GM15510 (cell line): Measurements from ENCODE around the gene IFT20.

Source experiments
- POLR2A ChIP-seq: IDR thresholded peaks from 3 replicates; pipeline ENCODE4 v1.6.1; 2011; ENCODE audit warnings: borderline replicate concordance; ENCODE audit not compliant: insufficient read length; ENCODE audit errors: extremely low read depth

IFT20 gene

GRCh38 chr17:28335201-28335958, at the start of gene IFT20, which contains the start of gene TNFAIP1:
IFT20 (minus strand) TSS chr17:28335472; CDS start chr17:28331985, 3,487 bp downstream.
TNFAIP1 (plus strand) TSS chr17:28335761; CDS start chr17:28339522, 3,761 bp downstream.
- TF ChIP-seq POLR2A, result peak; percentile 80

GRCh38 chr17:28385037-28385400, 49.7 kb upstream of the IFT20 start:
- TF ChIP-seq POLR2A, result no peak

DNA sequence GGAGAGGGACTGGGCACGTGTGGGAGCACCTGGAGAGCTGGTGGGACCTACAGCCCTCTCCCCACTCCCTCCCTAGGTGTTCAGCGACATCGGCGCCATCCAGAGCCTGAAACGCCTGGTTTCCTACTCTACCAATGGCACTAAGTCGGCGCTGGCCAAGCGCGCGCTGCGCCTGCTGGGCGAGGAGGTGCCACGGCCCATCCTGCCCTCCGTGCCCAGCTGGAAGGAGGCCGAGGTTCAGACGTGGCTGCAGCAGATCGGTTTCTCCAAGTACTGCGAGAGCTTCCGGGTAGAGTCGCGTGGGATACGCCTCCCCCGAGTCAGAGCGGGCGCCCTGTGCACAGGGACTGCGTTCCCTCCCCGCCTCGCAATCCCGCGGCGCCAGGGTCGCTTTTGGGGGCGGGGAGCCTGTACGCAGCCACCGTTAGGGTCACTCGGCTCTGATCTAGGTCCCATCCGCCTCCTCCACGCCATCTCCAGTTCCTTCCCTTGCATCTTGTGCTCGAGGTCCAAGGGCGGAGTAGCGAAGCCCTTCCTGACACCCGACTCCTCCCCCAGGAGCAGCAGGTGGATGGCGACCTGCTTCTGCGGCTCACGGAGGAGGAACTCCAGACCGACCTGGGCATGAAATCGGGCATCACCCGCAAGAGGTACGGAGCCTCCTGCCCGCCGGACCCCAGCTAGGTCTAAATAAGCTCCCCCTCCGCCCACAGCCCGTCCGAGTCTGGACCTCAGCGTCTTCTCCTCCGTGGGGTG, 49.2 kb upstream of the IFT20 start:
- peak; percentile 67 for TF ChIP-seq POLR2A

DNA sequence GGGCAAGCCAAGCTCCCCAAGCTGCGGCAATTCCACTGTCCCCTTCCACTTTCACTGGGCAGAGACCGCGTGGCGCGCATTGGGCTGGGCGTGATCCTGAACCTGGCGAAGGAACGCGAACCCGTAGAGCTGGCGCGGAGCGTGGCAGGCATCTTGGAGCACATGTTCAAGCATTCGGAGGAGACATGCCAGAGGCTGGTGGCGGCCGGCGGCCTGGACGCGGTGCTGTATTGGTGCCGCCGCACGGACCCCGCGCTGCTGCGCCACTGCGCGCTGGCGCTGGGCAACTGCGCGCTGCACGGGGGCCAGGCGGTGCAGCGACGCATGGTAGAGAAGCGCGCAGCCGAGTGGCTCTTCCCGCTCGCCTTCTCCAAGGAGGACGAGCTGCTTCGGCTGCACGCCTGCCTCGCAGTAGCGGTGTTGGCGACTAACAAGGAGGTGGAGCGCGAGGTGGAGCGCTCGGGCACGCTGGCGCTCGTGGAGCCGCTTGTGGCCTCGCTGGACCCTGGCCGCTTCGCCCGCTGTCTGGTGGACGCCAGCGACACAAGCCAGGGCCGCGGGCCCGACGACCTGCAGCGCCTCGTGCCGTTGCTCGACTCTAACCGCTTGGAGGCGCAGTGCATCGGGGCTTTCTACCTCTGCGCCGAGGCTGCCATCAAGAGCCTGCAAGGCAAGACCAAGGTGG, 46.0 kb upstream of the IFT20 start:
- TF ChIP-seq POLR2A, result no peak

GRCh38 chr17:28379814-28380801, 44.8 kb upstream of the IFT20 start:
- no peak for TF ChIP-seq POLR2A

GRCh38 chr17:28372945-28373274, 37.6 kb upstream of the IFT20 start:
- no peak for TF ChIP-seq POLR2A

GRCh38 chr17:28372203-28372944, 37.1 kb upstream of the IFT20 start:
- TF ChIP-seq POLR2A, result no peak

DNA sequence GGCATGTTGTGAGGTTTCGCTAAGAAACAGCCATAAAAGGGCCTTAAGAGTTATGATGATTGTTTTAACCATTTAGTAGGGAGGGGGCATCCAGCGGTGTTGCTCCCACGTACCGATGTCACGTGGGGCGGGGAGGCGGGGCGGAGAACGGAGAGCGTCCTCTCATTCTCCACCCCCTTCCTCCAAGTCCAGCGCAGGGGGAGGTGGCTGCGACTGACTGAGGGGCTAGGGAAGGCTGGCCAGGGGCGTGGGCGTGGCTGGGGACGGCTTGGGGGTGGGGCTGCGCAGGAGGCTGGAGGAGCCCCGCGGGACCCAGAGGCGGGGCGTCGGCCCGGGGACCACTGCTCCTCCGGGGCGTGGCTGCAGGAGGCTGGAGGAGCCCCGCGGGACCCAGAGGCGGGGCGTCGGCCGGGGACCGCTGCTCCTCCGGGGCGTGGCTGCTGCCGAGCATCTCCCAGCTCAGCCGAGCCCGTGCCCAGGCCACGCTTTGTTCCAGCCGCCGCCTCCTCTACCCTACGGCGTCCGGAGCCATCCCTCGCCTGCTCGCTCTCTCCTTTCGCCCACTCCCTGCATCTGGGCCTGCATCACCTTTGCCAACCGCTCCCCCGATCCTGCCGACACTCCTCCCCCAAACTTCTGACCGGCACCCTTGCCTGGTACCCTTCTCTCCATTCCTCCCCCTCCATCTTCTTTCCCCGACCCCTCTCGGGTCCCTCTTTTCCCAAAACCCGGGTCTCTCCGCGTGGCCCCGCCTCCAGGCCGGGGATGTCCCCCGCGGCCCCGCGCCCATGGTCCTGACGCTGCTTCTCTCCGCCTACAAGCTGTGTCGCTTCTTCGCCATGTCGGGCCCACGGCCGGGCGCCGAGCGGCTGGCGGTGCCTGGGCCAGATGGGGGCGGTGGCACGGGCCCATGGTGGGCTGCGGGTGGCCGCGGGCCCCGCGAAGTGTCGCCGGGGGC, 36.3 kb upstream of the IFT20 start, which contains the start of gene SARM1:
SARM1 (plus strand) TSS at position 450 of the 958 bp plus-strand sequence; CDS start at position 789, 339 bp downstream.
- TF ChIP-seq POLR2A, result peak; percentile 42

- TF ChIP-seq POLR2A, result no peak
Observed at GRCh38 chr17:28370744-28371103, 35.5 kb upstream of the IFT20 start.

DNA sequence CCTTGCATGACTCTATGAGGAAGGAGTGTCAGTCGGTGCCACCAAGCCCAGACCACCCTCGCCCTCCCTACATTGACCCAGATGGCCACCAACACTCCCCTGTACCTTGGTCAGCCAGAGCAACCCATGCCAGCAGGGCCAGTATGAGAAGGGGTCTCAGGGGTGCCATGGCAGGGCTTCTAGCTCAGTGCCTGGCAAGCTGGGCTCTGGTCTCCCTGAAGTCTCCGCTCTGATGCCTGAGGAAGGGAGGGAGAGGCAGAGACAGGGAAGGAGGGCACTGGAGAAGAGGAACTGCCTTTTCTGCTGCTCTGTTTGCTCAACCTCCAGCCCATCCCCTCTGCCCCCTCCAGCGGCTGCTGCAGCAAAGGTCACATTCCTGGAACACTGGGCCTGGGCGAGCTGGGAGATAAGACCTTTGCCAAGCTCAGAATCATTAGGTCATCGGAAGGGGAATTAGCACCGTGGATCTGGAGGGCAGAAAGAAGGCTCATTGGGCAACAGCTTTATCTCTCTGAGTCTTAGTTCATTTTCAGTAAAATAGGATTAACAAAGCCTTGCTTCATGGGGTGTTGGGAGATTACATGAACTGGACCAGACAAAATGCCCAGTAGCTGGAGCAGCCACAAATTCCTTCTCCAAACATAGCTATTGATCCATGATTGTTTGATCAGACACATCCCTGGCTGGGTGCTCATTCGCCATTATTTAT, 34.9 kb upstream of the IFT20 start, which contains the start of gene VTN:
VTN (minus strand) TSS at position 273 of the 709 bp plus-strand sequence; CDS start at position 169, 104 bp downstream.
- TF ChIP-seq POLR2A, result no peak

DNA sequence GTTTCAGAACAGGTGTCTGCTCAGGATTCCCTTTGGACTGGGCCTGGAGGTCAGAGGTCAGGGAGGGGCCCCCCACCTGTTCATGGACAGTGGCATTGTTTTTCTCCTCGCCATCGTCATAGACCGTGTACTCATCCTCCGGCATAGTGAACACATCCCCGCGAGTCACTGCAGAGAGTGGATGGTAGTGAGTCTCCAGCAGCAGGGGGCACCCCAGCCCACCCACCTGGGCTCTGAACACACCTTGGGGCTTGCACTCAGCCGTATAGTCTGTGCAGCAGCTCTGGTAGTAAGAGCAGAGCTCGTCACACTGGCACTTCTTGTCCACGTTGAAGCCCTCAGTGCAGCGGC, 34.4 kb upstream of the IFT20 start:
- TF ChIP-seq POLR2A, result no peak
